Endothelial cell of coronary artery (primary cell): ENCODE results near the gene TMC2. TPM values are rescaled to one million over a fixed set of nuclear protein-coding genes. Genes with fewer than 3 reads are reported as not detected.

Experiments used
- total RNA-seq: library from RNA; depleted of rRNA; stranded (reverse); fragments of >200 nt; gene quantifications from 2 replicates; pipeline ENCODE4 v1.2.3, GENCODE V29; 2014

The TMC2 gene
- total RNA-seq = not detected in 2 replicates

GRCh38 chr20:2536560-2536986 is at the start of gene TMC2:
Gene TMC2, plus strand, starts transcription at chr20:2536573. Its CDS starts 49 bp downstream, at chr20:2536622.

GRCh38 chr20:2508631-2509467 is 27.5 kb upstream of the TMC2 start, which contains the start of gene ZNF343:
Gene ZNF343, minus strand, starts transcription at chr20:2508915. Its CDS starts 15,020 bp downstream, at chr20:2493895.

DNA sequence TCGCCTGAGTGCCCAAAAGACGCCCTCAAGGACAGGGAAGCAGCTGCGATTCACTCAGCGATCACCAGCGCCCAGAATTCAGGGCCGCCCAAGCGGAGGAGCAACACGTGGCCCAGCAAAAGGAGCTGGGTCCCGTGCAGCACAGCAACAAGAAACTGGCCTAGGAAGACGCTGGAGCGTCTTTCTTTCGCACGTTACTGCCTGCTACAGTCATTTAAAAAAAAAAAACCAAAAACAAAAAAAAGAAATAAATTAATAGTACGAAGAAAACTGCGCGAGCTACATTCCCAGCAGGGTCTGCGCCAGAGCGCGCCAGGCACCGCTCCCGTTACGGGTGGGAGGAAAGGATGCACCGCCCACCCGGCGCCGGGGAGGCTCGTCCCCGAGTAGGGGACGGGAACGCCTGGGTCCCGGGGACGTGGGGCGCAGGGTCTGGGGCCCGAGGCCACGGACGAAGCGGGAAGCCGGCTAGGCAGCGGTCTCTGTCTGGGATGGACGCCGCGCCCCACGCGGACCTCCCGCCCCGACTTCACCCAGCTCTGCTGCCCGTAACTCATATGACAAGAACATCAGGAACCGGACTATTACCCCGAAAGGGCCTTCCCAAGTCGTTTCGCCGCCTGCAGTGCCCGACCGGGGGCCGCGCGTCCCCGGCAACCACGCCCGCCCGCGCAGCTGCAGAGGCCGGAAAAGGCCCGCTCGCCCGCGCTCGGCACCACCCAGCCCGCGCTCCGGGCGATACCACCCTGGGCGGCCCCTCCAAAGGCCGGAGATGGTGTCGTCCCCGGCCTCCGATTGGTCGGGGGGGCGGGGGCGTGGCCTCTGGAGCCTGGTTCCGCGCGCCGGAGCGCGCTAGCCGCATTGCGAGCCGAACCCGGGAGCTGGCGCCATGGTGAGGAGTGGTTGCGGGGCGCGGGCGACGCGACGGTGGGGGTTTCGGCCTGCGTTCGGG is 115.7 kb downstream of the TMC2 start, which contains the start of gene NOP56:
TSS of gene NOP56 (plus strand) at position 861 of the 952 bp plus-strand sequence. CDS start at position 890, 29 bp downstream.

DNA sequence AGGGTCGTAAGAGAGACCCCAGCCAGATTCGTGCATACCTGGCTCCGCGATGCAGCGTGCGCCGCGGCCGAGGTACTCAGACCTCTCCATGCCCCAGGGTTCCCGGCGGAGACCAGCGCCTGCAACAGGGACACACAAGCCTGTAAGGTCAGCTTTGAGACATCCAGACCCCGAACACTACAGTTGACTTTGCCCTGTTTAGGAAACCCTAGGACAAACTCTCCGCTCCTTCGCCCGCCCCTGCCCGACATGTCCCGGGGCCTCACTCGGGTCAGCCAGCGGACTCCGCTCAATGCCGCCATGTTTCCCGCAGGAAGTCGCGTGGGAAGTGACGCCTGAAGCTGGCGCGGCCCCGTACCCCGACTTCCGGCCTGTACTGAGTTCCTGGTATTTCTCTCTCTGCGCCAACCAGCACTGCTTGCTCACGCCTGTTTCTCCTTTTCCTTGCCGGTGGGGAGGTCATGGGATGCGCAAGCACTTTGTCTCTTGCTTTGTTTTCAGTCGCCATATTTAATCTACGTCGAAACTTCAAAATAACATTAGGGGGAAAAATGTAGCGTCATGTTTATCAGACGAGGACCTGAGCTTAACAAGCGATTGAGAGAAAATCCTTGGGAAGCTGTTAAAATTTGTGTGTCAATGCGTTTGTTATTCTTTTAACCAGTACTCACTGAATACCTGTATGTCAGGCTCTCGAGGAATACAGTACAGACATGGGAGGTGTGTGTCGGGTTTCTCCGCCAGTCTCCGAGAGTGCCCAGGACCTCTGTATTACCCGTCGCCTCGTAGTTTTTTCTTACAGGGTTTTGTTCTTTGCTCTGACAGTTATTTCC is 127.7 kb downstream of the TMC2 start, which contains the start of gene IDH3B:
TSS of gene IDH3B (minus strand) at position 330 of the 833 bp plus-strand sequence. CDS start at position 302, 28 bp downstream.

Other genes starting within 250 kb of the TMC2 start
- gene TGM3, start 240.6 kb upstream of the TMC2 start, total RNA-seq = not detected in 2 replicates
- gene TGM6, start 155.7 kb upstream of the TMC2 start, total RNA-seq = not detected in 2 replicates
- gene SNRPB, start 65.8 kb upstream of the TMC2 start, total RNA-seq = 176 and 225 TPM in 2 replicates
- 10.3 and 13.5 TPM in 2 replicates for gene ZNF343, start 27.7 kb upstream of the TMC2 start, total RNA-seq
- gene NOP56, start 116.1 kb downstream of the TMC2 start, total RNA-seq = 243 TPM in 2 replicates
- gene IDH3B, start 127.6 kb downstream of the TMC2 start, total RNA-seq = 108 and 134 TPM in 2 replicates
- 0.99 and 2.9 TPM in 2 replicates for gene EBF4, start 156.2 kb downstream of the TMC2 start, total RNA-seq